ENCODE data around the gene RAD9B.
A peak's percentile ranks its signal among the peaks of the same experiment; 100 is the strongest.
"Not testable (repeated sequence)": the region's sequence is repeated elsewhere in the genome, so short reads cannot be mapped to it uniquely, and the experiment has no call there.

RAD9B gene

DNA sequence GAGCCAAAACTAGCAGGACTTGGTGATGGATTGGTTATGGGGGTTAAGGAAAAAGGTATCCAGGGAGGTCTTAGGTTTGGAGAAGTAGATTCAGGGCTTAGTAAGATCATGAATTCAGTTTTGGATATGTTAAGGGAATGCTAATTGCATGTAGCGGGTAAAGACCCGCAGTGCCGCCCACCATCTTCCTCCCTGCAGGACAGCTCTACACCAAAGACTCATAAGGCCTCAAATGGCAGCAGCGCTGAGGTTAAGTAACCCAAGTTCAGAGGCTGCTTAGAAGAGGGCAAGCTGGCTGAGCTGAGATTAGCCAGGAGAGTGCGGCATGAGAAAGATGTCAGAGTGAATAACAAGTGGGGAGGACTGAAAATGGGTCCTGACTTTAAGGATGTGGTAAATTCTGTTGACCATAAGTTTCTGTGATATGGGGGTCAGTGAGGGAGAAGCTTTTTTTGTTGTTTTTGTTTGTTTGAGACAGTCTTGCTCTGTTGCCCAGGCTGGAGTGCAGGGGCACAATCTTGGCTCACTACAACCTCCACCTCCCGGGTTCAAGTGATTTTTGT lies 26.2 kb downstream of the RAD9B start:
- no peak for DNase-seq

DNA sequence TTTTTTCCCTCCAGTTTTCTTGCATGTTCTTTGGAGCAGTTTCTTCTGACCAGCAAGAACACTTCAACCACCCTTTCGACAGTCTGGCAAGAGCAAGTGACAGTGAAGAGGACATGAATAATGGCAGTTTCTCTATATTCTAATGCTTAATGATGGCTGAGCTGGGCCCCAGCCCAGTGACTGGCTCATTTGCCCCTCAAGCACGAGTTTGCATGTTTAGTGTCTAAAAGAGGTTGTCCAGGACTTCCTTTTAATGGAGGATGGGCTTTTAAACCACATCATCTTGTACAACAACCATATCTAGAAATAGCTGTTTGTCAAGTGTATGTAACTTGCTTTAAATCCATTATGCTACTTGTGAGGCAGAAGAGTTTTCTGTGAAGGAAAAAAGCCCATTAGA lies 28.4 kb downstream of the RAD9B start:
- DNase-seq: no peak

GRCh38 chr12:110531741-110532333 lies 29.7 kb downstream of the RAD9B start:
- DNase-seq: no peak

GRCh38 chr12:110532644-110533043 lies 30.5 kb downstream of the RAD9B start:
- no peak for DNase-seq

- DNase-seq: no peak
Observed at GRCh38 chr12:110533607-110534006, 31.5 kb downstream of the RAD9B start.

- DNase-seq: no peak
Observed at GRCh38 chr12:110534811-110535210, 32.7 kb downstream of the RAD9B start.

DNA sequence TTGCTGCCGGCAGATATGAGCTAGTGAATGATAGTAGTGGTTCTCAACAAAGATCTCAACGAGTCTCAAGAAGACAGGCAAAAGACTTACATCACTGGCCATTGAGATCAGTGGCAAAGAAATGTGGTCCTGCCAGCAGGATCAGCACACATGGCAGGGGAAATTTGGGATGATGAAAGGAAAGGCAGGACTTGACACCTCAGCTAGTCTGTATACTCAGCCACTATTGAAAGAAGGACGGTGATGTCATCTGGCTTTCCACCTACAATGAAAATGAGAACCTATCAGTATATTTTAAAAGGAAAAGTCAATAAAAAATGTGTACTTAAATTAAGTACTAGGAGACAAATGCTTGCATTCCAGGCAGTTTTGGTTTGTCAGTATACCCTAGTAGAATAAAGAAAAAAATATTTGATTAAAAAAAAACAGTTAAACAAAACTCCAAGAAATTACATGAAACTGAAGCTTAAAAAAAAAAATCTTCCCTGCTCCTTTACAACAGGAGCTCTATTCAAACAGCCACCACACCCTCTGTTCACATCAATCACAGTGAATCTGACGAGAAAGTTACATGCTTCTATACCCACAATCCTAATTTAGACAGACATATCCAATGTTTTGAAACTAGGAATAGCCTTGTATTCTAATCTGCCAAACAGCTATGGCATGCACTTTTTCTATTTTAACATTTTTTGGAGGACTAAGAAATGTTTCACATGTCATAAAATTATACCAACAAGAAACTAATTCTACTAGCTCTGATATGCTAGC lies 34.9 kb downstream of the RAD9B start:
- peak; percentile 18 for DNase-seq

- DNase-seq: peak; percentile 91
Observed at GRCh38 chr12:110537605-110538409, 35.7 kb downstream of the RAD9B start.

GRCh38 chr12:110538869-110539622 lies 36.9 kb downstream of the RAD9B start:
- peak; percentile 29 for DNase-seq

DNA sequence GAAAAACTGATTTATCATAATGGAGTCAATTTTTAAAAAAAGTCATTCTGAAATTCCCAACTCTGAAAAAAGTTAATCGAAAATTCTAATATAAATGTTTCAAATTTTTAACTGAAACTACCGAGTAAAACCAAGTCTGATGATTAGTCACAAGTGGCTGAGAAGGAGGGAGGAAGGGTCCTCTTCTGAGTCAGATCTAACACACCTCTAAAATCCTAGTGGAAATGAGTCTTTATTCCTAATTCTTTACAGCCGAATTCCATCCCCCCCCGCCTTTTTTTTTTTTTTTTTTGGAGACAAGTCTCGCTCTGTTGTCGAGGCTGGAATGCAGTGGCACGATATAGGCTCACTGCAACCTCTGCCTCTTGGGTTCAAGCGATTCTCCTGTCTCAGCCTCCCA lies 37.9 kb downstream of the RAD9B start:
- no peak for DNase-seq

DNA sequence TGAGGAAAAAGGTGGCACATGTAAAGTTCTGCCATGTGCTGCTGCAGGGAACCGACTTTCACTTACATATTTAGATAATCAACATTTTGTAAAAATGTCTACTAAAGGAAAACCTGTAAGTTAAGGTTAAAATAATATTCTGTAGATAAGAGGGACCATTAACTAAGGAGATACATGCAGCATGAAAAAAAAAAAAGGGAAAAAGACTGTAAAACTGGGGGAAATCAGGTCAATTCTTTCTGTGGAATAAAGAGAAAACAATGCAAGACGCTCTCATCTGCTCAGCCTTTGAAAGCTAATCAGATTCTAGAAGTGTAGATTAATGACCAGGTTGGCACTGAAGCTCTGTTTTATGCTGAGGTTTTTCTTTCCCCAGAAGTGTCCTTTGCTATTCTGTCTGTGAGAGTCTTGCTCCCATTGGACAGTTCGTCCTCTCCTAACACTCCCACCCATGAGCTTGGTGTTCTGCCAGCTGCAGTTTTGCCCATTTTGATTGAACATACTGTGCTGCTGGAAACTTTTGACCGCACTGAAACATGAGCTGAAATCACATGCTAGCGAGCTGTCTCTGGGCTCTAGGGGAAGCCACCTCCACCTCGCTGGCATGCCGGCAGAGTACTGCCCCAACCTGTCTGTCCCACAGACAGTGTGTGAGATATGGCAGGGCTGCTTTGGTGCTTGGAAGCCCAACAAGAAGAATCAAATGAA lies 41.3 kb downstream of the RAD9B start:
- DNase-seq: peak; percentile 78

GRCh38 chr12:110543965-110544364 lies 41.8 kb downstream of the RAD9B start:
- DNase-seq: no peak

DNA sequence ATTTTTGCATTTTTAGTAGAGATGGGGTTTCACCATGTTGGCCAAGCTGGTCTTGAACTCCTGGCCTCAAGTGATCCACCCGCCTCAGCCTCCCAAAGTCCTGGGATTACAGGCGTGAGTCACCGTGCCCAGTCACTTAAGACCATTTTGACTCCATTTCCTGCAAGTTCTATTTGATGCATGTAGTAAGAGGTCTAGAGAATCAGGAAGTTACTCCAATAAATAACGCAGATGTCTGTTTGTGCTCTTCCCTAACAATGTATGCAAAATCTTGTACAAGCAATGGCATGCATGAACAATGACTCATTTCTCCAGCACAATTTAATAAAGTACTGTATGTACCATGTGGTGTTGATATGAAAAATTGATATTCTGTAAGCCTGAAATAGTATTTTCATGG lies 43.1 kb downstream of the RAD9B start:
- DNase-seq: not testable (repeated sequence)

- DNase-seq: no peak
Observed at GRCh38 chr12:110545812-110546211, 43.7 kb downstream of the RAD9B start.

DNA sequence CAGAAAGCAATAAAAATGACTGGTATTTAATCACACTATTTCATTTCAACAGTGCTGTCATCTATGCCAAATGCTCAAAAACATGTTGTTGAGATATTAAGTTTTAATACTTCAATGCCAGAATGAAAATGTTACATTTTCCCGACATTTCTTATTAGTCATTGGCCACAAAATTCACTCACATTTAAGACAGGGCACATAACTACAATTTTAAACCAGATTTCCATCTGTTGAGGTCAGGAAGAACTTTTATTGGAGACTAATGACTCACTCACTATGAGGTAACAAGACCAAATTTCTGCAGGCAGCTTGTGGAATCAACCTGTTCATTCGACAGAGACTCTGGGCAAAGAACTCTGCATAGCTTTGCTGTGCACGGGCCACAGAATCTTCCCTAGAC lies 44.2 kb downstream of the RAD9B start:
- no peak for DNase-seq

DNA sequence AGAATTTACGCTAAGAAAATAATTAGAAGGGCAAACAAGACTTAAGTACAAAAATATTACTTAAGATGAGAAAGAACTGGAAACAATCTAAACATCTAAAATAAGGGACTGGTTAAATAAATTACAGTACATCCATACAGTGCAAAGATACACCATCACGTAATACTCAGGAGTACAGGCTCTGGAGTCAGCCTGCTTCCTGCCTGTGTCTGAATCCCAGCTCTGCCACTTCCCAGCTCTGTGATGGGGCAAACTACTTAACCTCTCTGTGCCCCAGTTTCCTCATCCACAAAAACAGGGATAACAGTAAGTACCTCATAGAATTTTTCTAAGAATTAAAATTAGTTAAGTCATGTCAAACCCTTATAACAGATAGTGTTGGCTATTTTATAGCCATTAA lies 45.0 kb downstream of the RAD9B start:
- no peak for DNase-seq

GRCh38 chr12:110548678-110549077 lies 46.5 kb downstream of the RAD9B start:
- no peak for DNase-seq

DNA sequence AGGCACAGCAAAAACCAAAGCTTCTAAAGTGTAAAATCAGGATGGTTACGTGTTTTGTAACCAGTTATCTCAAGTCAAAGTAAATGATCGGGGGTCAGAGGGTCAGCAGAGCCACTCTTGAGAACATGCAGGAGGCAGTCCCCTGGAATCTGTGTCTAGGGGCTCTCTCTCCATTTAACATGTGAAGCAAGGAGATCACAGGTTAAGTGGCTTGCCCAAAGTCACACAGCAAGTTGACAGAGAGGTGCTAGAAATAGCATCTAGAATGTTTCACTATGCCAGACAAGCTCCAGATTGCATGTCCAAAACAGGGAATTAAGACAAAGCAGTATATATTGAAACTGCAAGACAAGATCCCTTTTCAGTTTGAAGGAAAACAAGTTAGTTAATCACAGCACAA lies 47.6 kb downstream of the RAD9B start:
- DNase-seq: no peak

DNA sequence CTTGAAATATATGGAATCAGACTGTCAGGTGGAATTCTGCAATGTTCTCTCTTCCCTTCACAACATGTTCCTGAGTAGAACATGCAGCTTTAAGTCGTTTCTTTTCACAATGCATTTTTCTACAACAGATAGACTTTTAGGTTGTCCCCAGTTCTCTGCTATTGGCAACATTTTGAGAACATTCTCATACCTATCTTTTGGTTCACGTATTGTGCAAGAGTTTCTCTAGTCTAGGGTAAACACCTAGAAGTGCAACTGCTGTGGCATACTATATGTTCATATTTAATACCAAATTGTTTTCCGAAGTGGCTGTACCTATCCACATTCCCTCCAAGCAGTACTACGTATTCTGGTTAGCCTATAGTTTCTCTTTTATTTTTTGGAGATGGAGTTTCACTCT lies 48.9 kb downstream of the RAD9B start:
- no peak for DNase-seq

Data from NCI-H2029 treated with DMSO at 0.1 percent for 48 hours (cell line).